ENCODE data around the gene NCKAP5.

The NCKAP5 gene

DNA sequence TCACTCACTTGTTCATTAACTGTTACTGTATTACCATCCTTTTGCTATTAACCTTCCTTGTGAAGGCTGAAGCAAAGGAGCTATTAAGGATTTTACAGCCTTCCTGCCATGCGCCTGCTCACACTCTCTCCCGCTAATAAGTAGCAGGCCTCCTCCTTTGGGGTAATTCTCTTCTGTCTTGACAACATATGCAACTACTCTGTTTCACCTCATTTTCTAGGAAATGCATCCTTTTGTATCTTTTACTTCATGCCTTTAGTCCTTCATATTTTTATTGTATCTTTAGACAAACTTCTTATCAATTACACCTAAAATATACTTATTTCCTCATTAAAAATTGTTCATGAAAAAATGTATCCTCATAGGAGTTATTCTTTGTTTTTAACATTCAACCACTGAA, 463.4 kb downstream of the NCKAP5 start:
- TF ChIP-seq, protein P1, sequence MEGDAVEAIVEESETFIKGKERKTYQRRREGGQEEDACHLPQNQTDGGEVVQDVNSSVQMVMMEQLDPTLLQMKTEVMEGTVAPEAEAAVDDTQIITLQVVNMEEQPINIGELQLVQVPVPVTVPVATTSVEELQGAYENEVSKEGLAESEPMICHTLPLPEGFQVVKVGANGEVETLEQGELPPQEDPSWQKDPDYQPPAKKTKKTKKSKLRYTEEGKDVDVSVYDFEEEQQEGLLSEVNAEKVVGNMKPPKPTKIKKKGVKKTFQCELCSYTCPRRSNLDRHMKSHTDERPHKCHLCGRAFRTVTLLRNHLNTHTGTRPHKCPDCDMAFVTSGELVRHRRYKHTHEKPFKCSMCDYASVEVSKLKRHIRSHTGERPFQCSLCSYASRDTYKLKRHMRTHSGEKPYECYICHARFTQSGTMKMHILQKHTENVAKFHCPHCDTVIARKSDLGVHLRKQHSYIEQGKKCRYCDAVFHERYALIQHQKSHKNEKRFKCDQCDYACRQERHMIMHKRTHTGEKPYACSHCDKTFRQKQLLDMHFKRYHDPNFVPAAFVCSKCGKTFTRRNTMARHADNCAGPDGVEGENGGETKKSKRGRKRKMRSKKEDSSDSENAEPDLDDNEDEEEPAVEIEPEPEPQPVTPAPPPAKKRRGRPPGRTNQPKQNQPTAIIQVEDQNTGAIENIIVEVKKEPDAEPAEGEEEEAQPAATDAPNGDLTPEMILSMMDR (IDR thresholded peaks at IDR 0.05; ENCODE audit: extremely low read depth, insufficient read depth, missing control alignments) = no peak
- in situ Hi-C loops (cut with MboI; ENCODE audit: low pct_unique_long_range_greater_than_20kb, low sequenced_read_pairs, unreplicated experiment) = no loop called here

DNA sequence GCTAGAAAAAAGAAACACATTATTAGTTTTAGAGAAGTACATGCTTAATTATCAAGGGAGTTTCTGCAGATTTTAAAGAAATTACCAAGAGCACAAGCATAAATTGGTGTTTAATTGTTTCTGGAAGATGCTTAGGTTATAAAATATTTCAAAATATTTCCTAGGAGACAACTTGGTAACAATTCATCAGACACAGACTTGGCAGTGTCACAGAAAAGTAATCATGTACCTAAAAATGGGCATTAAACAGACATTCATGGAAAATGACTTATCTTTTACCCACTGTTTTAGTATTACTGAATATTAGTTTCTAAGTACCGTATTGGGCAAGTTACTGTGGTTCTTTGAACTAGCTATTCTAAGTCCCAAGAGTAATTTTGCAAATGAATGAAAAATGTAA, 469.5 kb downstream of the NCKAP5 start:
- DNase-seq (ENCODE audit: low spot score) = no peak
- TF ChIP-seq, protein P1 (IDR thresholded peaks at IDR 0.05; ENCODE audit: extremely low read depth, insufficient read depth, missing control alignments) = no peak
- in situ Hi-C loops (cut with MboI; ENCODE audit: low pct_unique_long_range_greater_than_20kb, low sequenced_read_pairs, unreplicated experiment) = no loop called here

More for the DNA sequence above, 463.4 kb downstream of the NCKAP5 start:
- DNase-seq (ENCODE audit: low spot score) = no peak

- TF ChIP-seq, protein P1 (IDR thresholded peaks at IDR 0.05; ENCODE audit: extremely low read depth, insufficient read depth, missing control alignments) = no peak
- no peak for DNase-seq (ENCODE audit: low spot score)
- in situ Hi-C loops (cut with MboI; ENCODE audit: low pct_unique_long_range_greater_than_20kb, low sequenced_read_pairs, unreplicated experiment) = no loop called here
Observed at GRCh38 chr2:133097666-133098065, 470.6 kb downstream of the NCKAP5 start.

GRCh38 chr2:133092571-133092970, 475.7 kb downstream of the NCKAP5 start:
- TF ChIP-seq, protein P1 (IDR thresholded peaks at IDR 0.05; ENCODE audit: extremely low read depth, insufficient read depth, missing control alignments) = no peak
- in situ Hi-C loops (cut with MboI; ENCODE audit: low pct_unique_long_range_greater_than_20kb, low sequenced_read_pairs, unreplicated experiment) = no loop called here

GRCh38 chr2:133090358-133090757, 477.9 kb downstream of the NCKAP5 start:
- TF ChIP-seq, protein P1 (IDR thresholded peaks at IDR 0.05; ENCODE audit: extremely low read depth, insufficient read depth, missing control alignments) = no peak
- in situ Hi-C loops (cut with MboI; ENCODE audit: low pct_unique_long_range_greater_than_20kb, low sequenced_read_pairs, unreplicated experiment) = no loop called here
- DNase-seq (ENCODE audit: low spot score) = no peak

More at GRCh38 chr2:133092571-133092970, 475.7 kb downstream of the NCKAP5 start:
- DNase-seq (ENCODE audit: low spot score) = no peak

DNA sequence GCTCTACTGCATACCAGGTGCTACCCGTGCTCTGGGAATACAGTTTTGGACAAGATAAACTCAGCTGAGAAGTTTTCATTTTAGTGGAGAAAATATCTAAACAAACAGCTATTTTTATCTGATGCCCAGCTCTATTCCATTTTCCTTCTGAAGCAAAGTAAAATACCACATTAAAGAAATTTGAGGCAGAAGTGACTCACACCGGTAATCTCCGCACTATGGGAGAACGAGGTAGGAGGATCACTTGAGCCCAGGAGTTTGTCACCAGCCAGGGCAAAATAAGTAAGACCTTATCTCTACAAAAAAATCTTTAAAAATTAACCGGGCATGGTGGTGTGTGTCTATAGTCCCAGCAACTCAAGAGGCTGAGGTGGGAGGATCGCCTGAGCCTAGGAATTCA, 482.1 kb downstream of the NCKAP5 start:
- DNase-seq (ENCODE audit: low spot score) = no peak

More for the DNA sequence above, 482.1 kb downstream of the NCKAP5 start:
- in situ Hi-C loops (cut with MboI; ENCODE audit: low pct_unique_long_range_greater_than_20kb, low sequenced_read_pairs, unreplicated experiment) = no loop called here
- TF ChIP-seq, protein P1 (IDR thresholded peaks at IDR 0.05; ENCODE audit: extremely low read depth, insufficient read depth, missing control alignments) = no peak
